Prostate gland (tissue), 2 donors: ENCODE data around the gene ITGA6.

Source experiments
- POLR2AphosphoS5 ChIP-seq: sonication (generic); formaldehyde crosslinking; IDR thresholded peaks from one replicate; pipeline ENCODE4 v1.6.1; 2017; ENCODE audit warnings: antibody characterized with exemption
- TF ChIP-seq, protein P1 (sequence below), 4 experiments: fragments of 200-600 bp in 2 of 4; fragments of 450-650 bp in 2 of 4; sonication (generic) in 2 of 4; IDR thresholded peaks; 1 replicate in 3 of 4; 2 replicates in 1 of 4; pipeline ENCODE4 v1.5.1; 2016 to 2019; ENCODE audit warnings: antibody characterized with exemption in 4 of 4, mild to moderate bottlenecking in 2 of 4, moderate library complexity in 2 of 4

- TF ChIP-seq, protein P1, sequence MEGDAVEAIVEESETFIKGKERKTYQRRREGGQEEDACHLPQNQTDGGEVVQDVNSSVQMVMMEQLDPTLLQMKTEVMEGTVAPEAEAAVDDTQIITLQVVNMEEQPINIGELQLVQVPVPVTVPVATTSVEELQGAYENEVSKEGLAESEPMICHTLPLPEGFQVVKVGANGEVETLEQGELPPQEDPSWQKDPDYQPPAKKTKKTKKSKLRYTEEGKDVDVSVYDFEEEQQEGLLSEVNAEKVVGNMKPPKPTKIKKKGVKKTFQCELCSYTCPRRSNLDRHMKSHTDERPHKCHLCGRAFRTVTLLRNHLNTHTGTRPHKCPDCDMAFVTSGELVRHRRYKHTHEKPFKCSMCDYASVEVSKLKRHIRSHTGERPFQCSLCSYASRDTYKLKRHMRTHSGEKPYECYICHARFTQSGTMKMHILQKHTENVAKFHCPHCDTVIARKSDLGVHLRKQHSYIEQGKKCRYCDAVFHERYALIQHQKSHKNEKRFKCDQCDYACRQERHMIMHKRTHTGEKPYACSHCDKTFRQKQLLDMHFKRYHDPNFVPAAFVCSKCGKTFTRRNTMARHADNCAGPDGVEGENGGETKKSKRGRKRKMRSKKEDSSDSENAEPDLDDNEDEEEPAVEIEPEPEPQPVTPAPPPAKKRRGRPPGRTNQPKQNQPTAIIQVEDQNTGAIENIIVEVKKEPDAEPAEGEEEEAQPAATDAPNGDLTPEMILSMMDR (IDR thresholded peaks at IDR 0.05) = peak in 1 of 4 experiments; percentile 14
- peak; percentile 74 for TF ChIP-seq POLR2AphosphoS5
Measured at GRCh38 chr2:172545408-172546075, 118.2 kb downstream of the ITGA6 start.
